Measurements from ENCODE around the gene ANGEL2. TPM values are rescaled to one million over a fixed set of nuclear protein-coding genes. Genes with fewer than 3 reads are reported as not detected.

The ANGEL2 gene
- total and polyA plus RNA-seq, 2 of the 13 experiments (the other 11 are each of a cell fraction or from before 2014, with no cell fraction given), result 12.3 to 25.4 TPM

GRCh38 chr1:213051127-213051880 lies 35.6 kb upstream of the ANGEL2 start, which contains the start of gene RPS6KC1:
Gene RPS6KC1 (plus strand): TSS chr1:213051241. CDS start chr1:213051405, 164 bp downstream.
- peak within 1 kb of the TSS; percentile 79 to 92 (median 80) for H3K4me3 ChIP-seq (replicated peaks in 1 of 3; ENCODE audit: insufficient read depth in 1 of 3, low read depth in 2 of 3, low read length in 3 of 3)
- H3K27ac ChIP-seq (ENCODE audit: extremely low read length, insufficient read depth, low read length), result peak within 1 kb of the TSS; percentile 78
- in situ Hi-C loops (cut with HindIII; ENCODE audit: extremely low pct_ligation_motif_present, low pct_unique_long_range_greater_than_20kb) (no loop called here), intact Hi-C loops (cut with micrococcal nuclease; ENCODE audit: unreplicated experiment) (loop anchor here (5.0 to 10.0 kb wide), 2 partner anchors 34 to 127 kb away; partner anchors contain the start of gene ANGEL2)
- H4K20me1 ChIP-seq (ENCODE audit: insufficient read depth, low read length), result no peaks in the 10 kb centered on the region
- H3K9me3 ChIP-seq (ENCODE audit: low read length), result no peaks in the 10 kb centered on the region
- FAIRE-seq, result no peak
- CTCF ChIA-PET (ENCODE audit: low intra/inter-chr PET ratio, low total read pairs), result no interaction called here
- H3K79me2 ChIP-seq (ENCODE audit: insufficient read depth, low read length), result peaks cover 49% of the 10 kb centered on the region
- peak within 1 kb of the TSS; percentile 67 for H2AFZ ChIP-seq (ENCODE audit: low read length)
- 0% methylated on average over 3 of the region's 42 CpGs for WGBS (ENCODE audit: low lambda C conversion rate)
- peak; percentile 77 for DNase-seq (ENCODE audit: low spot score)
- no peaks in the 10 kb centered on the region for H3K27me3 ChIP-seq (ENCODE audit: control insufficient read depth in 1 of 2, insufficient read depth in 2 of 2, low read length in 2 of 2)
- no TSS peak for BruUV-seq (replicated peaks)
- H3K4me2 ChIP-seq (ENCODE audit: low read depth, low read length), result peak within 1 kb of the TSS; percentile 75
- POLR2A ChIA-PET, result interaction anchor here (1.0 to 1.4 kb wide), 3 partner anchors 15 to 36 kb away, joined by 3 to 6 read pairs (median 3); partner anchors contain the start of gene ANGEL2
- H3K9ac ChIP-seq (ENCODE audit: insufficient read depth, low read depth, low read length), result peak within 1 kb of the TSS; percentile 72
- peak; percentile 99 for ATAC-seq
- peaks cover 50% of the 10 kb centered on the region for H3K4me1 ChIP-seq (ENCODE audit: insufficient read depth, low read length)
- no peaks in the 10 kb centered on the region for H3K36me3 ChIP-seq (replicated peaks in 1 of 2; ENCODE audit: control insufficient read depth in 1 of 2, insufficient read depth in 2 of 2, low read length in 2 of 2)
- TF ChIP-seq TBL1XR1 (IDR thresholded peaks at IDR 0.05; ENCODE audit: borderline replicate concordance, low read length, partially characterized antibody), result peak; percentile 77
- no peak for TF ChIP-seq NONO (IDR thresholded peaks at IDR 0.05)
- TF ChIP-seq NONO (CRISPR knock-in tag; conservative IDR thresholded peaks at IDR 0.05), result peak; percentile 79; the same call in 1 of the 2 replicates
- no peak for TF ChIP-seq NFKBIZ (CRISPR knock-in tag; IDR thresholded peaks at IDR 0.05)
- no peak for TF ChIP-seq HMGXB3 (CRISPR knock-in tag; IDR thresholded peaks at IDR 0.05; ENCODE audit: borderline replicate concordance)
- TF ChIP-seq HNF4G (IDR thresholded peaks at IDR 0.05; ENCODE audit: borderline replicate concordance, low read depth, low read length), result no peak
- no peak for TF ChIP-seq HNF4G (CRISPR knock-in tag; IDR thresholded peaks at IDR 0.05; ENCODE audit: borderline replicate concordance, low read depth)
- no peak for TF ChIP-seq SCMH1 (CRISPR knock-in tag; IDR thresholded peaks at IDR 0.05; ENCODE audit: borderline replicate concordance)
- TF ChIP-seq ZNF772 (CRISPR knock-in tag; IDR thresholded peaks at IDR 0.05), result no peak
- TF ChIP-seq NR2F6 (IDR thresholded peaks at IDR 0.05), result no peak
- peak; percentile 34; the same call in 1 of the 2 replicates for TF ChIP-seq NR2F6 (CRISPR knock-in tag; IDR thresholded peaks at IDR 0.05)
- TF ChIP-seq ZNF570 (CRISPR knock-in tag; IDR thresholded peaks at IDR 0.05; ENCODE audit: borderline replicate concordance), result no peak
- TF ChIP-seq TRIM22 (IDR thresholded peaks at IDR 0.05), result no peak
- peak; percentile 61; the same call in 1 of the 2 replicates for TF ChIP-seq HBP1 (CRISPR knock-in tag; IDR thresholded peaks at IDR 0.05; ENCODE audit: low read depth)
- TF ChIP-seq CBX1 (IDR thresholded peaks at IDR 0.05; ENCODE audit: low read depth), result peak; percentile 74
- TF ChIP-seq MXD1 (CRISPR knock-in tag; IDR thresholded peaks at IDR 0.05), result peak; percentile 66; the same call in 1 of the 2 replicates
- TF ChIP-seq RORA (CRISPR knock-in tag; IDR thresholded peaks at IDR 0.05), result no peak

Measured in HepG2 (cell line).